ENCODE data around the gene CLIC3.
"Not testable (repeated sequence)": the region's sequence is repeated elsewhere in the genome, so short reads cannot be mapped to it uniquely, and the experiment has no call there.

The CLIC3 gene, protein sequence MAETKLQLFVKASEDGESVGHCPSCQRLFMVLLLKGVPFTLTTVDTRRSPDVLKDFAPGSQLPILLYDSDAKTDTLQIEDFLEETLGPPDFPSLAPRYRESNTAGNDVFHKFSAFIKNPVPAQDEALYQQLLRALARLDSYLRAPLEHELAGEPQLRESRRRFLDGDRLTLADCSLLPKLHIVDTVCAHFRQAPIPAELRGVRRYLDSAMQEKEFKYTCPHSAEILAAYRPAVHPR

DNA sequence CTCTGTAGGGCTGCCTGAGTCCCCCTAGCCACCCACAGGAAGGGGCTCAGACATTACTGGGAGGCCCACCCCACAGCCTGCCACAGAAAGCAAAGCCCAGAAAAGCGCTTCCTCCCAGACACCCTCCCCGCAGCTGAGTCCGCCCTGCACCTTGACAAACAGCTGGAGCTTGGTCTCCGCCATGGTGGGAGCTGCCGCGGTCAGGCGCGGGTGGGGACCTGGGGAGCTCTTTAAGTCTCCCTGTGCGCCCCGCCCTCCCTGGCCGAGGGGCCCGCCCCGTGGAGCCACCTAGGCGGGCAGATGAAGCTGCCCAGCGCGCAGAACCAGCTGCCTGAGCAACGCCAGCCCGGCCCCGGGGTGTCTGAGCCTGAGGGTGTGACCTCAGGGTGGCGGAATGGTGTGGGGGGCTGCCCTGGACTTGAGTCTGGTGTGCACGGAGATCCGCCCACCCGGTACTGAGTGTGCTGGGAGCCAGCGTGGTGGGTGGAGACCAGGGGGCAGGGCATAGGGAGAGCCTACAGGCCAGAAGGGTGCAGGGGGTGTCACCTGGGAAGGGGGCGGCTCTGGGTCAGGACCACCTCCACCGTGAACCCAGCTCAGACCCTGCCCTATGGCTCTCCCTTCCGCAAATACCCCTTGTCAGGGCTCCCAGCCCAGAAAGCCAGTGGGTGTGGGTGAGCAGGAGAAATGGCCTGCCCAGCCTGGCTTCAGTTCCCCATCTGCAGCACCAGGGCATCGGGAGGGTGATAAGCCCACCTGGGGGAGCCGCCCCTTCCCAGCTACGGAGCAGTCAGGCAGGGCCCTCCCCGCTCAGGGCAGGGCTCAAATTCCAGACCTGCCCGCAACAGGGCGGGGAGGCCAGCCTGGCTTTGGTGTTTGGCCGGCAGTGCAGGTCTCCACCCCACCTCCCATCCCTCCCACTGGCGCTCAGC is at the start of gene CLIC3:
TSS of gene CLIC3 (minus strand) at position 208 of the 932 bp plus-strand sequence. CDS start at position 183, 25 bp downstream.
- DNase-seq: peak; percentile 63

DNA sequence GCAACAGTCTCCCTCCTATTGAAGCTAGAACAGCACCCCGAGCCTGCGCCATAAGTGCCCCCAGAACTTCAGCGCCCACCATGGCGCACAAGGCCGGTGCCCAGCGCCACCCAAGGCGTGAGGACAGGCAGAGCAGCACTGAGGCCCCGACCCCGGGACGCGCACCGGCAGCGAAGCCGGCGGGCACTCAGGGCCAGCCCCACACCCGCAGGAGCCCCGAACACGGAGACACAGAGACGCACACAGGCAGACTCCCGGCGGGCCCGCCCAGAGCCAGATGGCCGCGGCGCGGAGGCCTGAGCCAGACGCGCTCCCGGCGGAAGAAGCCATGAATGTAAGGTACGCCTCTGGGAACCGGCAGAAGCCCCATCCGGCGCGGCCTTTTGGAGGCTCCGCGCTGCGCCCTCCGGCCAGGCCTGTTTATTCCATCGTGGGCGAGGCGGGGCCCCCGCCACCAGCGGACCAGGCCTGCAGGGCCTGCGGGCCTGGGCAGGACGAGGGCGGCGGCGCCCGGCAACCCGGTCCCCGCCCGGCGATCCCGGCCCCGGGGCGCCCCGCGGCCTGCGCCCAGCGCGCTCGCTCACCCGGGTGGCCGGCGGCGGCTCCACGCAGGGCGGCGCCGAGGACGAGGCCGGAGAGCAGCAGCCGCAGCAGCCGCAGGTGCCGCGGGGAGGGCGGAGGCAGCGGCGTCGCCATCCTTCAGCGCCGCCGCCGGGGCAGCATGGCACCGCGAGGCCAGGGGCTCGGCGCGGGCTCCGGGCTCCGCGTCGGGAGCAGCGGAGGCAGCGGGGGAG is 49.1 kb upstream of the CLIC3 start:
- DNase-seq: no peak

DNA sequence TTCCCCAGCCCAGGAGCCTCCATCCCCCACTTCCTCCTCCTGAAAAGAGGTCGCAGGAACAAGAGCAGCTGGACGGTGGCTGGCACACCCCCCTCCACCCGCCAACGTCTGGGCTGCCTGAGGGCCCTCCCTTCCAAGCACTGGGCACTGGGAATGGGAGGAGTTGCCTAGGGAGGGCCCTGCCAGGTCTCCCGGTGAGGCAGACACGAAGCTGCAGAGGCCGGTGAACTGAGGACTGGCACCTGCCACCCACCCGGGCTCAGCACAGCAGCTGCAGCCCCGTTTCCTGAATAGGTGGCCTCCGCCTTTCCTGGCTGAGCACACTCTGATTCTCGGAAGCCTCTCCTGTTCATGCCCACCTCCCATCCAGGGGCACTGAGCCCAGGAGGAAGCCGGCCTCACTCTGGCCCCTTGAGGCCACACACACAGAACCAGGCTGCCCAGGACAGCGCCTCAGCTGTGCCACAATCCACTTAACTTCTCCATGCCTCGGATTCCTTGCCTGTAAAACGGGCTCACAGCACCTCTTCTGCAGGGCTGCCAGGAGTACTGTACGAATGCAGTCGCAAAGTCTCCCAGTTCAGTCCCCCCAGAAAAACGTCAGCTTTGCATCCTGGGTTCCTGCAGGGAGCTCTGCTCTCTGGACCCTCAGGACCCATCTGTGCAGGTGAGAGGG is 48.3 kb upstream of the CLIC3 start:
- DNase-seq: no peak

DNA sequence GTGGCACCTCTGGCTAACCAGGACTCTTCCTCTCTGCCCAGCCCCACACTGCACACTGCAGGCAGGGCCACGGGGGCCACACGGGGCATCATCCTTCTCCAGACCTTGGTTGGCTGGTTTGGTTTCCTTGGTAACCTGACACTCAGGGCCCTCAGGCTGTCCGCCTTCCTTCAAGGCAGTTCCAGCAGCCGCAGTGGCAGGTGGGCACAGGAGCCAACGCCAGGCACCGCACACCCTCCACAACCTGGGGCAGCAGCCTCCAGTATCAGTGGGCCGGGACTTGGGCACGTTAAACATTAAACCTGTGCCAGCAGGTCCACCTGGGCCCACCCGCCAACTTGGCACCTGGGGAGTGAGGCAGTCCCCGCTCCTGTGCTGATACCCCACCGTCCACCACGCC is 47.7 kb upstream of the CLIC3 start:
- DNase-seq: no peak

DNA sequence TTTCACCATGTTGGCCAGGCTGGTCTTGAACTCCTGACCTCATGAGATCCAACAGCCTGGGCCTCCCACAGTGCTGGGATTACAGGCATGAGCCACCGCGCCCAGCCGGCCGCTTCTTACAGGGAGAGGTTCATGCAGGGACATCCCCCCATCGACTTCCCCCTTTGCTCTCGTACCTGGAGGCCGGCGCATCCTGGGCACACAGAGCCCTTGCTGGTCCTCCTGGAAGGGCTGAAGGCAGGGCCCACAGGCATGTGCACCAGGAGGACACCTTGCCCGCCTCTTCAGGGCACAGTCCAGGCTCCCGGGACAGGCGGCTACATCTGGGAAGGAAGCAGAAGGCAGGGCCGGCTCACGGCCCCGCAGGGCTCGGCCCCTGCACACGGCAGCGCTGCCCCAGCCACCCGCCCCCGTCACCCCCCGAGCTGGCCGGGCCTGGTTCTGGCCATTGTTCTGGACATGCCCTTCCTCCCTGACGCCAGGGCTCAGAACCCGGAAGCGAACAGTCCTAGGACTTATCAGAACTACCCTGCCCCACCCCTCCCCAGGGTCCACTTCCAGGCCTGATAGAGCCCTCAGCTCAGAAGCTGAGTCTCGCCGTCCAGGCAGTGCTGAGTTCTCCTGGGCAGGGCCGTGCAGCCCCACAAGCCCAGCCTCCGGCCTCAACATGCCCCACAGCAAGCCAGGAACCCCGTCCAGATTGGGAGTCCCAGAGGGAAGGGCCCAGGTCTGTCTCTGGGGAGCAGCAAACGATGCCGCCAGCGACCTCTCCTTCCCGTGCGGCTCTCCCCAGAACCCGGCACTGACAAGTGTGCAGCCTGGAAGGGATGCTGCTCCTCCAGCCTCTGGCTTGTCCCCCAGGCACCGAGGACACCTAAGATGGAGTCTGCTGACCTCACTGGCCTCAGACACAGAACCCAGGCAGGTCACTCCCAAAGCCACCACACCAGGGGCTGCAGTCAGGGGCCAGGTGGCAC is 46.7 kb upstream of the CLIC3 start:
- no peak for DNase-seq

DNA sequence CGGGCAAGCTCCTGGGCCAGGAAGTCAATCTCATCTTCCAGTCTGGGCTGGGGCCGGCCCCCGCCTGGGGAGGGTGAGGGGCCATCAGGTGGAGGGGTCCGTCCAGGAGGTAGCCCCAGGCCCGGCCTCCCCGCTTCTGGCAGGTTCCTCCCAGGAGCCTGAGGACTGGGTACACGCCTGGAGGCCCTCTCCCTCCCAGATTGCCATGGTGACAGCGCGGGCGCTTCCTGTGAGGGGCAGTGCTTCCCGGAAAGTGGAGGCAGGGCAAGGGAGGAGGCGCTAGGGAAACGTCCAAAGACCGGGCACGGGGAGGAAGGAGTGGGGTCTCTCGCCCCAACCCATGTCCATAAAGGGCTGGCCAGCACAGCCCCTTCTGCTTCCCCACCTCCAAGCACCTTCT is 44.8 kb upstream of the CLIC3 start:
- no peak for DNase-seq

DNA sequence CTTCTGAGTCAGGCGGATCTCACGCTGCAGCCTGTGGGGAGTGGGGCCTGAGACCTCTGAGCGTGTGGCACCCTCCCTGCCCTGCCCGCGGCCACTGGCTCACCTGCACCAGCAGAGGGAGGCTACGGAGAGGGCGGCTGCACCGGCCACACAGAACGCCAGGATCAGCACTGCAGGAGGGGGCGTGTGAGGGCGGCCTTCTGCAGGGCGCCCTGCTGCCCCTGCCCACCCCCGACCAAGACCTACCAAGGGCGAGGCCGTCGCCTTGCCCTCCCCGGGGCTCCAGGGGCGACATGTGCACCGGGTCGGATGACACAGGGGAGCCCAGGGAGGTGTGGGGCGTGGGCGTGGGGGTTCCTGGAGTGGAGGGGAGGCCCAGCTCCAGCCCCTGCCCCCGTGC is 44.2 kb upstream of the CLIC3 start:
- DNase-seq: no peak

DNA sequence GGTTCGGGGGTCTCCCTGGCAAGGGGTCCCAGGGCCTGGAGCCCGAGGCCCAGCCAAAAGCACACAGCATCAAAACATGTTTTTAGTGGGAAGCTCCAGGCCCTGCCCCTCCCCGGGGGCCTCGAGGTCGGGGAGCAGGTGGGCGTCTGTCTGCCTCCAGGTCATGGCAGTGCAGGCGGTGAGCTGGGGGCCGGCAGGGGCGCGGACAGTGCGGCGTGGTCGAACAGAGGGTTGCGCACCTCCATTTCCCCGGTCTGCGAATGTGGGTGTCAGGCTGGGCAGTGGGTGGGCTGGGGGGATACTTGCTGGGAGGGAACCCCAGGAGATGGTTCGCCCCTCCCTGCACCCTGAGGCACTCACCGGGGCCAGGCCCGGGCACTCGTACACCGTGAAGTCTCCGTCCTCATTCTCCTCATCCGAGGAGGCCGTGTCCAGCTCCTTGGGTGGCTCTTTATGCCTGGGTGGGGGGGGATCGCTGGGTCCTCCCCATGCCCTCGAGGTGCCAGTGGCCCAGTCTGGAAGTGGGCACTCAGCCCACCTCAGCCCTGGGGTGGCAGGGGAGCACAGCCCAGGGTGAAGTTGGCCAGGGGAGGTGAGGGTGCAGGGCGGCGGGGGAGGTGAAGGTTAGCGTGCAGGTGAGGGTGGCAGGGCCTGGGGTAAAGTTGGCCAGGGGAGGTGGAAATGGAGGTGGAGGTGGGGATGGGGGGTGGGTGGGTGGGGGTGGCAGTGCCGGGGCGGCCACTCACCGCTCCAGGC is 43.4 kb upstream of the CLIC3 start:
- no peak for DNase-seq

DNA sequence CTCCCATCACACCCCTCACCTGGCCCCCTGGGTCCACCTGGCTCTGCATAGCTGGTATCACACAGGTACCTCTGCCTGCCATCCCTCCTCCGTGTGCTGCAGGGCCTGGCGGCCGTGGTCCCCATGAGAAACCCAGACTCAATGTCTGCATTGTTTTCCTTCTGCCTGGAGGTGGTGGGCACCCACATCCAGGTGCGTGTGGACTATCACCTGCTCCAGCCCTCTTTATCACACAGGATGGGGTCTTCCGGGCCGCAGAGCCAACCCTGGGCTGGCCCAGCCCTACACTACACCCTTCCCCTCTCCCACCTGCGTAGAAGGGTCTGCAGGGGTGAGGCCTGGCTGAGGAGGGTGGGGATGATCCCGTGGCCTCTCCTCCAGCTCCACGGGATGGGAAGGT is 42.5 kb upstream of the CLIC3 start:
- no peak for DNase-seq

DNA sequence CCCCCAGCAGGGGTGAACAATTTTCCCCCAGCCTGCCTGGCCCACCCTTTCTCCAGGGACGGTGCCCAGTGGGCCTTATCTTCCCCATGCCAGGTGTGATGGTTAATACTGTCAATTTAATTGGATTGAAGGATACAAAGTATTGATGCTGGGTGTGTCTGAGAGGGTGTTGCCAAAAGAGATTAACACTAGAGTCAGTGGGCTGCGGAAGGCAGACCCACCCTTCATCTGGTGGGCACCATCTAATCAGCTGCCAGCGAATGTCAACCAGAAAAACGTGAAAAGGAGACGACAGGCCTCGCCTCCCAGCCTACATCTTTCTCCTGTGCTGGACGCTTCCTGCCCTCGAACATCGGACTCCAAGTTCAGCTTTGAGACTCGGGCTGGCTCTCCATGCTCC is 41.1 kb upstream of the CLIC3 start:
- no peak for DNase-seq

DNA sequence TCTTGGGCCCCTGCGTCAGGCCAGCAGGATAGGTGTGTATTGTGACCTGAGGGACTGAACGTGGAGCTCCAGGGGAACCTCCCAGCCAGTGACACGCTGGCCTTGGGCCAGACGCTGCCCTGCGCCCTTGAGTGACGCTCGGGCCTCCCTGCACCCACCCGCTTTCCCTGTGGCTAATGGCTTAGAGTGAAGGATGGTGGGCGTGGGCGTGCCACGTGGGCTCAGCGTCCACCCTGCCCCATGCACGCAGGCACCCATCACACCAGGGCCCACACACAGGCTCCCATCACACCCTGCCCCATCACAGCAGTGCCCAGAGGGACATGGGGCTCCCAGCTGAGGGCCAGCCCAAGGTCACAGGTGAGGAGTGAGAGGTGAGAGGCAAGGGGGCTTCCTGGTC is 40.7 kb upstream of the CLIC3 start:
- no peak for DNase-seq

DNA sequence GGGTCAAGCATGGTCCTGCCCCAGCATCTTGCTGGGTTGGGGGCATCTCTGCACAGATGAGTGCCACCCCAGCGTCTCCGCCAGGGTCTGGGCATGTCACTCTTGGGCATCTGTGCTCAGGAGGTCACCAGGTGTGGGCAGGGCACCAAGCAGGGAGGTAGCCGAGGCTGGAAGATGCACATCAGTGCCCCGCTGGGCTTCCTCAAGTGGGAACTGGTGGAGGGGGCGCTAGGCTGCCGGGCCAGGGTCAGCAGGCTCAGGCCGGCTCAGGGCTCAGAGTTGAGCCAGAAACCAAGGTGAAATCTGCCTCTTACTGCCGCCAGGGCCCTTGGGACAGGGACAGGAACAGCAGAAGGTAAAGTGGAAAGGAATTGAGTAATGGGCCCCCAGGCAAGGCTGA is 39.6 kb upstream of the CLIC3 start:
- no peak for DNase-seq

DNA sequence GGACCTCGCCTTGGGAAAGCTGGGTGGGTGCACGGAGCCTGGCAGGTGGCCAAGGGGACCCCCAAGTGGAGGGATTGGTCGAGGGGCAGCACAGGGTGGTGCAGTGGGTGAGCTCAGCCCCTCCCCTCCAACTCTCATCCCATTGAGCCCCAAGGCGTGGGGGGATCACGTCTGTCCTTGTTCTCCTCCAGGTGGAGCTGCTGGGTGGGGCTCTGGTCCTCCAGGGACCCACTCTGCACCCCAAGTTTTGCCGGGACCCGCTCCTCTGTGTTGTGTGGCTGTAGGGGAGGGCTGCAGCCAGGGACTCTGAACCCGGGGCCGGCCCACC is 39.1 kb upstream of the CLIC3 start:
- DNase-seq: no peak

DNA sequence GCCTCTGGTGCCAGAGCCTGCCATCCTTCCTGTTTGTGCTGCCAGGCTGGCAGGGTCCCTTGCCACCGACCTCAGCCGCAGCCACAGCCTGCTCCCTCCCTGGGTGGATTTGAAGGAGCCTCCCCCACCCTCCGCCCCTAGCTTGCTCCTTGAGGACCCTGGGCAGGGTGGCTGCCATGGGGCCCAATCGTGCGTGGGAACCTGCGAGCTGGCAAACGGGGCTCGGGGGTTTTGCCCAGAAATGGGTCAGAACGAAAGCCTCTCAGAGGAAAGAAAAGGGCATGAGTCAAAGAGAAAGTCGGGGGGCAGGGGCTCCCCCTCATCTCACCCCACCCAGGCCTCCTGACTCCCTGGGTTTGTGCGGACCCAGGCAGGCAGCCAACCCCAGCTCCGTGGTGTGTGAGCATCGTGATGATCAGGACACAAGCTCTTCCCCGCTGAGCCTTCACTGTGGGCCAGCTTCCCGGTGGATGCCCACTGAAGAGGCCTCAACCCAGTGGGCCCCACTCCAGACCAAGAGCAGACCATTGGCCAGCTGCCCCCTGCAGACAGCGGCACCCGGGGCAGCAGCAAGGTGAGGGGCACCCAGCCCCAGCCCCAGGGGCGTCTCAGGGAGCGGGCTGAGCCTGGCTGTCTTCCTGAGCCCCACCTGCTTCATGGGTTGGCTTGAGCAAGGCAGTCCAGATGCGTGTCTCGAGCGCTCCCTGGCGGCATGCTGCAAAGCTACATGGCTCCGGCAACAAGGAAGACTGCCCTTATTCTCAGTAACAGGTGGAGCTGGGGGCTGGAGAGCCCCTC is 38.5 kb upstream of the CLIC3 start:
- DNase-seq: peak; percentile 89

DNA sequence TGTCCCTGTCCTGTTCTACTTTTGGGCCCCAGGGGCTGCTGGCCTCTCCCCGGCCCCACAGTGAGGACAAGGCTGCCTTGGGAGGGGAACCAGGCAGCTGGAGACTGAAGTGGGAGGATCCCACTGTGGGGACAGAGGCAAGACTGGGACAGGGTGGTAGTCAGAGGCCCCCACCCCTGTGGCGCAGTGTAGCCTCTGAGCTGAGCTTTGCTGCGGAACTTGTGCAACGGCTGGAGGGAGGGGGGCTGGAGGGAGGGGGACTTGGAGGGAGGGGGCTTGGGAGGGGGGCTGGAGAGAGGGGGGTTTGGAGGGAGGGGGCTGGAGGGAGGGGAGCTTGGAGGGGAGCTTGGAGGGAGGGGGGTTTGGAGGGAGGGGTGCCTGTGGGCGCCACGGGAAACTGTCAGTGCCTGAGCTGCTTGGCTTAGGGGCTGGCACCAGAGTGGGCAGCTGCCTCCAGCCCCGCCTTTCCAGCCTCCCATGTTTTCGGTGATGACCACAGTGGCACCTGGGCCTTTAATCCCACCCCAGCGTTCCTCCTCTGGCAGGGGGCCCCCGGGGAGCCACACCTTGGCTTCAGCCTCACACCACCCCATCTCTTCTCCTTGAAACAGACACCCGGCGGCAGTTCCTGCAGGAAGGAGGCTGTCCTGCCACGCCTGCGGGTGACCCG is 37.8 kb upstream of the CLIC3 start:
- no peak for DNase-seq

DNA sequence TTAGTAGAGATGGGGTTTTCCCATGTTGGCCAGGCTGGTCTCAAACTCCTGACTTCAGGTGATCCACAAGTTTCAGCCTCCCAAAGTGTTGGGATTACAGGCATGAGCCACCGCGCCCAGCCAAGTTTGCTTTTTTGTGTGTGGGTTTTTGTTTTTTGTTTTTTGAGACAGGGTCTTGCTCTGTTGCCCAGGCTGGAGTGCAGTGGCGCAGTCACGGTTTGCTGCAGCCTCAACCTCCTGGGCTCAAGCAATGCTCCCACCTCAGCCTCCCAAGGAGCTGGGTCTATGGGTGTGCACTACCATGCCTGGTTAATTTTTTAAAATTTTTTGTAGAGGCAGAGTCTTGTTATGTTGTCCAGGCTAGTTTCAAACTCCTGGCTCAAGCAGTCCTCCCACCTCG is 37.1 kb upstream of the CLIC3 start:
- not testable (repeated sequence) for DNase-seq

DNA sequence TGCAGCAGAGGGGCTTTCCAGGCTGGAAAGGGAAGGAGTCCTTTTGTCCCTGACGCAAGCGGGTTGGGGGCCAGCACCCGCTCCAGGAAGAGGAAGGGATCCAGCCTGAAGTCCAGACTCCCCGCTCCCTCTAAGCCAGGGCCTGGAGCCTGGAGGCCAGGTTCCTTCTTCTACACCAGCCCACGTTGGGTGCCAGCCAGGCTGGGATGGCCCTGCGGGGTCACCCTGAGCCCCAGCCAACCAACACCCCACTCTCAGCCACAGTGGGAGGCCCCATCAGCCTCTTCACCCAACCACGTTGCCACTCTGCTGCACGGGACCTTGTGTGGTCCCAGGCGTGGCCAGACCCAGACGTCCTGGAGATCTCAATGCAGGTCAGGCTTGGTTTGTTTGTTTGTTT is 36.5 kb upstream of the CLIC3 start:
- no peak for DNase-seq

DNA sequence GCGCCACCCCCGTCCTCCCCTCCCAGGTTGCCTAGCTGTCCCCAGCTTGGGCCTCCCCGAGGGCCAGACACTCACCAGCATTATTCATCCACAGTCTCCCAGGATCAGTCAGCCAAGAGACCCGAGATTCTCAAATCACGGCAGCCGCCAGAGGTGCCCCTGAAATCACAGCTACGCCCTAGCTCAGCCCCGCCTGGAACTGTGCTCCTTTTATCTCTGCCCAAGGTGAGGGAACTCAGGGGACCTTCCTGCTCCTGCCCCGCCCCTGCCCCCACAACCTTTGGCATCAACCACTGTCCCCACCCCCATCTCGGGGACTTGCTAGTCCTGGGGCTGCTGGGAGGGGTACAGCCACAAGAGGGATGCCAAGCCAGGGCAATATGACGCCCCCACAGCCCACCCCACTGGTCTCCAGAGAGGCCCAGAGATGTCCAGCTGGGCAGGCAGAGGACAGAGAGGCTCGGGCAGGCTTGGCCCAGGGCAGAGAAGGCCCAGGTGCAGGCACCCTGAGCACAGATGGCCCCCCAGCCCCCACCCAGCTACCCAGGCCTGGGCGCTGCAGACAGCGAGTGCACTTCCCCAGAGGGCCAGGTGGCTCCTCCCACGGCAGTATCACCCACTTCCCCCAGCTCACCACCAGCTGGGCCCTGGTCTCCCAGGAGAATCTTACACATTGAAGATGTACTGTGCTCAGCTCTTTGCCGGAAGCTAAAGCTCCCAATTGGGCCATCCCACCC is 35.7 kb upstream of the CLIC3 start, which contains the start of gene FUT7:
TSS of gene FUT7 (minus strand) at position 185 of the 737 bp plus-strand sequence. CDS start at position 88, 97 bp downstream.
- DNase-seq: no peak
